HG03139 (cell line): ENCODE results near the gene APBA1.

Source experiments
- ATAC-seq: cut with Tn5 transposase; IDR thresholded peaks from one replicate; pipeline ENCODE4 v1.9.1; 2021; ENCODE audit not compliant: unreplicated experiment

APBA1 gene

GRCh38 chr9:69658987-69659675 is 13.0 kb downstream of the APBA1 start:
- ATAC-seq: no peak

GRCh38 chr9:69657269-69657668 is 14.9 kb downstream of the APBA1 start:
- no peak for ATAC-seq

- ATAC-seq: no peak
Observed at GRCh38 chr9:69655065-69655464, 17.1 kb downstream of the APBA1 start.

GRCh38 chr9:69653261-69653660 is 18.9 kb downstream of the APBA1 start:
- ATAC-seq: no peak

- ATAC-seq: no peak
Observed at GRCh38 chr9:69649566-69650250, 22.5 kb downstream of the APBA1 start.

GRCh38 chr9:69647804-69648203 is 24.4 kb downstream of the APBA1 start:
- no peak for ATAC-seq

GRCh38 chr9:69646810-69647209 is 25.4 kb downstream of the APBA1 start:
- ATAC-seq: no peak

- ATAC-seq: no peak
Observed at GRCh38 chr9:69645488-69645887, 26.7 kb downstream of the APBA1 start.

GRCh38 chr9:69643098-69643497 is 29.1 kb downstream of the APBA1 start:
- no peak for ATAC-seq

- ATAC-seq: no peak
Observed at GRCh38 chr9:69637817-69638200, 34.4 kb downstream of the APBA1 start.

- ATAC-seq: no peak
Observed at GRCh38 chr9:69637193-69637816, 34.9 kb downstream of the APBA1 start.

- ATAC-seq: peak; percentile 66
Observed at GRCh38 chr9:69633716-69634115, 38.5 kb downstream of the APBA1 start.

- no peak for ATAC-seq
Observed at GRCh38 chr9:69632768-69633167, 39.4 kb downstream of the APBA1 start.

- no peak for ATAC-seq
Observed at GRCh38 chr9:69627281-69627680, 44.9 kb downstream of the APBA1 start.

- ATAC-seq: no peak
Observed at GRCh38 chr9:69623276-69623675, 48.9 kb downstream of the APBA1 start.

GRCh38 chr9:69622676-69623075 is 49.5 kb downstream of the APBA1 start:
- no peak for ATAC-seq

GRCh38 chr9:69621730-69622460 is 50.3 kb downstream of the APBA1 start:
- no peak for ATAC-seq

GRCh38 chr9:69620731-69621130 is 51.4 kb downstream of the APBA1 start:
- ATAC-seq: no peak

GRCh38 chr9:69619233-69619632 is 52.9 kb downstream of the APBA1 start:
- ATAC-seq: no peak

- no peak for ATAC-seq
Observed at GRCh38 chr9:69617006-69617405, 55.2 kb downstream of the APBA1 start.

GRCh38 chr9:69615880-69616279 is 56.3 kb downstream of the APBA1 start:
- no peak for ATAC-seq

GRCh38 chr9:69611221-69611620 is 61.0 kb downstream of the APBA1 start:
- no peak for ATAC-seq
